ENCODE results near the gene KRT1. TPM values are rescaled to one million over a fixed set of nuclear protein-coding genes. Genes with fewer than 3 reads are reported as not detected.
A peak's percentile ranks its signal among the peaks of the same experiment; 100 is the strongest.
"Not testable (repeated sequence)": the region's sequence is repeated elsewhere in the genome, so short reads cannot be mapped to it uniquely, and the experiment has no call there.

Gene KRT1
- total RNA-seq, 1 donor from 2014 or later = not detected

GRCh38 chr12:52715416-52715815 lies 35.2 kb upstream of the KRT1 start:
- Mint-ChIP-seq H3K27ac (ENCODE audit: unreplicated experiment) (no peak overlapping the region), H3K27me3 (ENCODE audit: low read depth) (peaks cover 69% of the 10 kb centered on the region), H3K9me3 (ENCODE audit: low read depth) (no peaks in the 10 kb centered on the region), H3K4me1 (ENCODE audit: low read depth) (peaks cover 3% of the 10 kb centered on the region), H3K4me3 (ENCODE audit: unreplicated experiment) (no peak overlapping the region), H3K36me3 (ENCODE audit: low read depth) (no peaks in the 10 kb centered on the region)
- peak; percentile 73 for DNase-seq (ENCODE audit: low spot score)
- TF ChIP-seq, protein P1, sequence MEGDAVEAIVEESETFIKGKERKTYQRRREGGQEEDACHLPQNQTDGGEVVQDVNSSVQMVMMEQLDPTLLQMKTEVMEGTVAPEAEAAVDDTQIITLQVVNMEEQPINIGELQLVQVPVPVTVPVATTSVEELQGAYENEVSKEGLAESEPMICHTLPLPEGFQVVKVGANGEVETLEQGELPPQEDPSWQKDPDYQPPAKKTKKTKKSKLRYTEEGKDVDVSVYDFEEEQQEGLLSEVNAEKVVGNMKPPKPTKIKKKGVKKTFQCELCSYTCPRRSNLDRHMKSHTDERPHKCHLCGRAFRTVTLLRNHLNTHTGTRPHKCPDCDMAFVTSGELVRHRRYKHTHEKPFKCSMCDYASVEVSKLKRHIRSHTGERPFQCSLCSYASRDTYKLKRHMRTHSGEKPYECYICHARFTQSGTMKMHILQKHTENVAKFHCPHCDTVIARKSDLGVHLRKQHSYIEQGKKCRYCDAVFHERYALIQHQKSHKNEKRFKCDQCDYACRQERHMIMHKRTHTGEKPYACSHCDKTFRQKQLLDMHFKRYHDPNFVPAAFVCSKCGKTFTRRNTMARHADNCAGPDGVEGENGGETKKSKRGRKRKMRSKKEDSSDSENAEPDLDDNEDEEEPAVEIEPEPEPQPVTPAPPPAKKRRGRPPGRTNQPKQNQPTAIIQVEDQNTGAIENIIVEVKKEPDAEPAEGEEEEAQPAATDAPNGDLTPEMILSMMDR (IDR thresholded peaks at IDR 0.05) = no peak

DNA sequence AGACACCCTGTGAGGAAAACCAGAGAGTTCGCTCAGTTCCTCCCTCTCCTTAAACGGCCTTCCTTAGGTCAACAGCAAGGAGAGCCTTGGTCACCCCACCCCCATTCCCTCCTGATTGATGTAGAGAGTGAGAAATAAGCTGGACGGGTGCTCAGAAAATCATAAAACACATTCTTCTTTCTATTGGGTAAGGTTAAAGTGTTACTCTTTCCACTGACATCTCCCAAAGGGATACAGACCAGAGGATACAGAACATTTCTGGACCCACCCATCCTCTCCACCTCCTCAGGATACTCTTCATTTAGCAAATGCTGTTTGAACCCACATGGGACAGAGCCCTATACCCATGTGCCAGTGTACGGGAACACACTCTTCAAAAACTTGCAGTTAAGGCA lies 34.7 kb upstream of the KRT1 start:
- TF ChIP-seq, protein P1 (IDR thresholded peaks at IDR 0.05) = no peak
- H3K4me1 Mint-ChIP-seq (ENCODE audit: low read depth) = peaks cover 3% of the 10 kb centered on the region
- H3K27me3 Mint-ChIP-seq (ENCODE audit: low read depth) = peaks cover 64% of the 10 kb centered on the region
- no peak for DNase-seq (ENCODE audit: low spot score)
- H3K27ac Mint-ChIP-seq (ENCODE audit: unreplicated experiment) = no peak overlapping the region
- H3K36me3 Mint-ChIP-seq (ENCODE audit: low read depth) = no peaks in the 10 kb centered on the region
- H3K4me3 Mint-ChIP-seq (ENCODE audit: unreplicated experiment) = no peak overlapping the region
- no peaks in the 10 kb centered on the region for H3K9me3 Mint-ChIP-seq (ENCODE audit: low read depth)

DNA sequence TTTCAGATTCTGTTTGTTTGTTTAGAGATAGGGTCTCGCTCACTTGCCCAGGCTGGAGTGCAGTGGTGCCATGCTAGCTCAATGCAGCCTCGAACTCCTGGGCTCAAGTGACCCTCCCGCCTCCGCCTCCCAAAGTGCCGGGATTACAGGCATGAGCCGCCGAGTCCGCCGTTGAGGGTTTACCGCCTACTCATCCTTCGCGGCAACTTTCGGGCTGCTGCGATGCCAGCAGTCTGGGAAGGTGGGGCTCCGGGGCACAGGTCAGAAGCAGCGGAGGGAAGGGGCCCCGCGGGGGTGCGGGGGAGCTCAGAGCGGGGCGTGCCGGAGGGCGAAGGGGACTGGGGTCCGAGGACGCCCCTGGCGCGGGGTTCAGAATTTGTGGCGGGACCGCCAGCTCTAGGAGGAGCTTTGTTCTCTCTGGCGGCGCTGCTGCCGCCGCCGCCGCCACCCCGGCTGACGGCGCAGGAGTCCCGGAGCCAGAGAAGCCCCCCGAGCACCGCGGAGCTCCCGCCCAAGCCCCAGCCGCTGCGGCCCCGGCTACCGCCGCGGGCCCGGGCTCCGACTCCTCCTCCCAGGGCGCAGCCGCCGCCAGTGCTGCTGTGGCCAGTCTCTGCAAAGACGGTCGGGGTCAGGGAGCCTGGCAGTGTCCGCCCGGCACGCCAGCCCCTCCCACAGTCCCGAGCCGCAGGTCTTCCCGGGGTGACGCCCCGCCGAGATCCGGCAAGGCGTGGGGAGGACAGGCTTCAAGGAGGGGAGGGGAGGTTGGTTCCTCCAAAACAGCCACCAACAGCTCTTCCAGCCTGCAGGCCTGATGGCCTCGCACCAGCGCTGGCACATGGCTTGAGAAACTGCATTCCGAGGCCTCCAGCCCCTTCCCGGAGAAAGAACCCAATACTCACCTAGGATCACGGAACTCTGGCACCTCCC lies 34.0 kb upstream of the KRT1 start:
- TF ChIP-seq, protein P1 (IDR thresholded peaks at IDR 0.05) = no peak
- Mint-ChIP-seq H3K4me3 (ENCODE audit: unreplicated experiment) (peak overlapping the region; percentile 35), H3K4me1 (ENCODE audit: low read depth) (peaks cover 3% of the 10 kb centered on the region), H3K9me3 (ENCODE audit: low read depth) (no peaks in the 10 kb centered on the region), H3K36me3 (ENCODE audit: low read depth) (no peaks in the 10 kb centered on the region), H3K27ac (ENCODE audit: unreplicated experiment) (no peak overlapping the region), H3K27me3 (ENCODE audit: low read depth) (peaks cover 66% of the 10 kb centered on the region)
- DNase-seq (ENCODE audit: low spot score) = no peak

- H3K4me1 Mint-ChIP-seq (ENCODE audit: low read depth); H3K9me3 Mint-ChIP-seq (ENCODE audit: low read depth); H3K27ac Mint-ChIP-seq (ENCODE audit: unreplicated experiment); H3K4me3 Mint-ChIP-seq (ENCODE audit: unreplicated experiment); DNase-seq (ENCODE audit: low spot score); H3K36me3 Mint-ChIP-seq (ENCODE audit: low read depth): not testable (repeated sequence)
- H3K27me3 Mint-ChIP-seq (ENCODE audit: low read depth) = peaks cover 72% of the 10 kb centered on the region
Measured at GRCh38 chr12:52712122-52712521, 31.9 kb upstream of the KRT1 start.

GRCh38 chr12:52710730-52711129 lies 30.5 kb upstream of the KRT1 start:
- Mint-ChIP-seq H3K4me1 (ENCODE audit: low read depth) (peaks cover 3% of the 10 kb centered on the region), H3K9me3 (ENCODE audit: low read depth) (no peaks in the 10 kb centered on the region), H3K36me3 (ENCODE audit: low read depth) (no peaks in the 10 kb centered on the region), H3K27ac (ENCODE audit: unreplicated experiment) (no peak overlapping the region), H3K4me3 (ENCODE audit: unreplicated experiment) (no peak overlapping the region), H3K27me3 (ENCODE audit: low read depth) (peaks cover 69% of the 10 kb centered on the region)
- TF ChIP-seq, protein P1 (IDR thresholded peaks at IDR 0.05) = no peak
- DNase-seq (ENCODE audit: low spot score) = no peak

- Mint-ChIP-seq H3K4me1 (ENCODE audit: low read depth) (no peaks in the 10 kb centered on the region), H3K36me3 (ENCODE audit: low read depth) (no peaks in the 10 kb centered on the region), H3K9me3 (ENCODE audit: low read depth) (no peaks in the 10 kb centered on the region), H3K27me3 (ENCODE audit: low read depth) (peaks cover 57% of the 10 kb centered on the region), H3K27ac (ENCODE audit: unreplicated experiment) (no peak overlapping the region), H3K4me3 (ENCODE audit: unreplicated experiment) (no peak overlapping the region)
- no peak for DNase-seq (ENCODE audit: low spot score)
- TF ChIP-seq, protein P1 (IDR thresholded peaks at IDR 0.05) = no peak
Measured at GRCh38 chr12:52708010-52708409, 27.8 kb upstream of the KRT1 start.

Data from chondrocyte (in vitro differentiated cells).